ENCODE data around the gene ALCAM.

Gene ALCAM

GRCh38 chr3:105497386-105497785 is 130.7 kb downstream of the ALCAM start:
- DNase-seq, result no peak

- DNase-seq, result no peak
Observed at GRCh38 chr3:105499961-105500360, 133.3 kb downstream of the ALCAM start.

GRCh38 chr3:105502333-105502732 is 135.6 kb downstream of the ALCAM start:
- no peak for DNase-seq

- DNase-seq, result no peak
Observed at GRCh38 chr3:105503191-105503593, 136.5 kb downstream of the ALCAM start.

GRCh38 chr3:105504440-105504951 is 137.8 kb downstream of the ALCAM start:
- peak; percentile 89 for DNase-seq

- DNase-seq, result no peak
Observed at GRCh38 chr3:105505170-105505569, 138.5 kb downstream of the ALCAM start.

- DNase-seq, result no peak
Observed at GRCh38 chr3:105511031-105511430, 144.3 kb downstream of the ALCAM start.

GRCh38 chr3:105512061-105512460 is 145.4 kb downstream of the ALCAM start:
- no peak for DNase-seq

GRCh38 chr3:105513042-105513441 is 146.3 kb downstream of the ALCAM start:
- DNase-seq, result no peak

- no peak for DNase-seq
Observed at GRCh38 chr3:105513886-105514285, 147.2 kb downstream of the ALCAM start.

- DNase-seq, result no peak
Observed at GRCh38 chr3:105515372-105515771, 148.7 kb downstream of the ALCAM start.

- no peak for DNase-seq
Observed at GRCh38 chr3:105516972-105517371, 150.3 kb downstream of the ALCAM start.

- DNase-seq, result no peak
Observed at GRCh38 chr3:105518203-105518602, 151.5 kb downstream of the ALCAM start.

GRCh38 chr3:105518806-105519418 is 152.2 kb downstream of the ALCAM start:
- peak; percentile 57 for DNase-seq

- DNase-seq, result no peak
Observed at GRCh38 chr3:105521770-105522169, 155.1 kb downstream of the ALCAM start.

- no peak for DNase-seq
Observed at GRCh38 chr3:105523501-105523900, 156.8 kb downstream of the ALCAM start.

- no peak for DNase-seq
Observed at GRCh38 chr3:105525531-105525930, 158.8 kb downstream of the ALCAM start.

GRCh38 chr3:105526360-105527111 is 159.8 kb downstream of the ALCAM start:
- no peak for DNase-seq

- DNase-seq, result no peak
Observed at GRCh38 chr3:105527535-105527934, 160.8 kb downstream of the ALCAM start.

GRCh38 chr3:105527949-105528348 is 161.2 kb downstream of the ALCAM start:
- DNase-seq, result no peak

- DNase-seq, result no peak
Observed at GRCh38 chr3:105528955-105529354, 162.2 kb downstream of the ALCAM start.

- no peak for DNase-seq
Observed at GRCh38 chr3:105529456-105529855, 162.7 kb downstream of the ALCAM start.

GRCh38 chr3:105532251-105532650 is 165.5 kb downstream of the ALCAM start:
- DNase-seq, result no peak

- DNase-seq, result no peak
Observed at GRCh38 chr3:105533960-105534359, 167.3 kb downstream of the ALCAM start.

- no peak for DNase-seq
Observed at GRCh38 chr3:105534491-105534890, 167.8 kb downstream of the ALCAM start.

Data from NCI-H524 treated with DMSO at 0.1 percent for 48 hours (cell line).